CD8-positive, alpha-beta memory T cell (primary cell): ENCODE results near the gene RPS6KA2. TPM values are rescaled to one million over a fixed set of nuclear protein-coding genes. Genes with fewer than 3 reads are reported as not detected.

Experiments used
- CTCF ChIA-PET: fragments of 350-600 bp; sonication (Branson Sonifier 250); formaldehyde crosslinking; loops from one replicate; lab custom pipeline; 2021; ENCODE audit warnings: antibody characterized with exemption; lab: Charles Lee
- POLR2A ChIA-PET: fragments of 350-600 bp; sonication (Branson Sonifier 250); formaldehyde crosslinking; loops from one replicate; lab custom pipeline; 2021; ENCODE audit warnings: antibody characterized with exemption; lab: Charles Lee
- DNase-seq, 5 donors: peaks; one replicate each; pipeline versions ENCODE4 v3.0.0 to v3.0.0-alpha.2; 2020 to 2022; ENCODE audit warnings: mixed read lengths in 1 of 5
- H3K27ac ChIP-seq: one replicate; pipeline ENCODE4 v1.7.0; 2013; ENCODE audit warnings: low read depth, mild to moderate bottlenecking, low read length, moderate library complexity
- H3K27me3 ChIP-seq: 2 replicates; pipeline ENCODE4 v1.7.0; 2013; ENCODE audit warnings: low read length, mild to moderate bottlenecking; ENCODE audit not compliant: insufficient read depth, poor library complexity, severe bottlenecking
- H3K36me3 ChIP-seq: 2 replicates; pipeline ENCODE4 v1.7.0; 2013; ENCODE audit warnings: mild to moderate bottlenecking, low read length, moderate library complexity; ENCODE audit not compliant: insufficient read depth
- H3K4me1 ChIP-seq: 2 replicates; pipeline ENCODE4 v1.7.0; 2013; ENCODE audit warnings: mild to moderate bottlenecking, low read length, moderate library complexity; ENCODE audit not compliant: insufficient read depth
- H3K4me3 ChIP-seq: 2 replicates; pipeline ENCODE4 v1.7.0; 2013; ENCODE audit warnings: mild to moderate bottlenecking, low read length
- H3K9me3 ChIP-seq: 2 replicates; pipeline ENCODE4 v1.7.0; 2013; ENCODE audit warnings: mild to moderate bottlenecking, low read length
- H3K27ac Mint-ChIP-seq, 8 donors: one replicate each; pipeline ENCODE4 v1.8.0; 2020 to 2021; ENCODE audit warnings: mixed read lengths in 8 of 8, mild to moderate bottlenecking in 6 of 8, inconsistent platforms in 3 of 8, moderate library complexity in 3 of 8
- H3K27me3 Mint-ChIP-seq, 2 donors: one replicate each; pipeline ENCODE4 v1.8.0; 2020 to 2021; ENCODE audit warnings: mixed read lengths in 2 of 2, mild to moderate bottlenecking in 1 of 2, moderate library complexity in 1 of 2
- H3K36me3 Mint-ChIP-seq, 3 donors: one replicate each; pipeline ENCODE4 v1.8.0; 2020 to 2021; ENCODE audit warnings: mixed read lengths in 3 of 3, inconsistent platforms in 1 of 3, mild to moderate bottlenecking in 1 of 3
- H3K4me1 Mint-ChIP-seq, 3 donors: one replicate each; pipeline ENCODE4 v1.8.0; 2020 to 2021; ENCODE audit warnings: mixed read lengths in 3 of 3, inconsistent platforms in 1 of 3, mild to moderate bottlenecking in 1 of 3
- H3K4me3 Mint-ChIP-seq, 7 donors: one replicate each; pipeline ENCODE4 v1.8.0; 2020 to 2021; ENCODE audit warnings: mixed read lengths in 7 of 7, mild to moderate bottlenecking in 6 of 7, moderate library complexity in 4 of 7, inconsistent platforms in 2 of 7
- H3K9me3 Mint-ChIP-seq, 5 donors: one replicate each; pipeline ENCODE4 v1.8.0; 2020 to 2022; ENCODE audit warnings: mixed read lengths in 5 of 5, mild to moderate bottlenecking in 3 of 5, moderate library complexity in 2 of 5, inconsistent platforms in 1 of 5
- polyA plus RNA-seq: library from polyadenylated mRNA; unstranded; fragments of 300-500 nt; fragmentation: Illumina TruSeq; gene quantifications from one replicate; pipeline ENCODE4 v1.2.3, GENCODE V29; 2021
- total RNA-seq, 2 experiments: library from RNA; stranded (reverse); gene quantifications; one replicate each; pipeline ENCODE4 v1.2.3, GENCODE V29; 2021

RPS6KA2 gene
- total and polyA plus RNA-seq, 3 experiments from 2014 or later, result 3.6 to 4.7 (median 4.6) TPM

DNA sequence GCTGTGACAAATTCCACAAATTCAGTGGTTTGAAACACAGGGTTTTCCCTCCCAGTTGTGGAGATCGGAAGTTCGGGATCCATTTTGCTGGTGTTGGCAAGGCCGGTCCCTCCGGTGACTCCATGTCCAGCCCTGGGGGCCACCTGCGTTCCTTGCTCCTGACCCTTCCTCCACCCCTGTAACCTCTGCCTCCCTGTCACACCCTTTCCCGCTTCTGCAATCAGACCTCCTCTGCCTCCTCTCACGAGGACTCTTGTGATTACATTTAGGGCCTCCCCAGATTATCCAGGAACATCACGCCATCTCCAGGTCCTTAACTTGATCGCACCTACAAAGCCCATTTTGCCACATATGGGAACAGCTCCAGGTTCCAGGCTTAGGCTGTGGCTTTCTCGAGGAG is 12.5 kb downstream of the RPS6KA2 start:
- no peaks in the 10 kb centered on the region for H3K4me1 Mint-ChIP-seq
- peaks cover 4% of the 10 kb centered on the region for H3K27me3 ChIP-seq
- H3K27ac ChIP-seq, result no peak overlapping the region
- no peak overlapping the region for H3K4me3 Mint-ChIP-seq
- no peaks in the 10 kb centered on the region for H3K9me3 ChIP-seq
- no peaks in the 10 kb centered on the region for H3K36me3 ChIP-seq
- H3K4me1 ChIP-seq, result no peaks in the 10 kb centered on the region
- peaks cover 0 to 2% of the 10 kb centered on the region in 2 donors for H3K27me3 Mint-ChIP-seq
- H3K4me3 ChIP-seq, result no peak overlapping the region
- H3K36me3 Mint-ChIP-seq, result peaks cover 0 to 1% (median 0%) of the 10 kb centered on the region in 3 donors
- H3K27ac Mint-ChIP-seq, result no peak overlapping the region
- ChIA-PET CTCF (no interaction called here), POLR2A (no interaction called here)
- no peak for DNase-seq
- peaks cover 0 to 1% (median 0%) of the 10 kb centered on the region in 5 donors for H3K9me3 Mint-ChIP-seq

DNA sequence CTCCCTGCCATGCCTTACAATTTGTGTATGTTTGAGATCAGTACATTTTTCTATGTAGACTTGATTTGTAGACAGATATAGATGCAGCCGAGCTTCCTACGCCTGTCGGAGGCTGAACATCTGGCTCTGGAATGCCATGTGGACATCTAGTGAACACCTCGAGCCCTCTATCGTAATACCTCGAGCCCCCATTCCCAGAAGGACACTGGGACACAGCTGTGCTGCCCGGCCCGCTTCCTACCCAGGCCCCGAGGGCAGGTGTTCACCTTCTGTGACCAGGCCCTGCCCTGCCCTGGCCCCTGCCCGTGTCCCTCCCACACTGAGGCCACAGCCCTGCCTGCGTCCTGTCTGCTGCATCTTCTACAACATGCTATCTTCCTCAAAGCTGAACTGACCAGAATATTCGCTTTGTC is 12.9 kb downstream of the RPS6KA2 start:
- Histone ChIP-seq H3K27me3 (peaks cover 4% of the 10 kb centered on the region), H3K4me1 (no peaks in the 10 kb centered on the region), H3K9me3 (no peaks in the 10 kb centered on the region), H3K4me3 (no peak overlapping the region), H3K27ac (no peak overlapping the region), H3K36me3 (no peaks in the 10 kb centered on the region)
- CTCF ChIA-PET, result no interaction called here
- DNase-seq, result no peak
- Mint-ChIP-seq H3K9me3 (peaks cover 0 to 1% (median 0%) of the 10 kb centered on the region in 5 donors), H3K4me1 (no peaks in the 10 kb centered on the region), H3K27ac (peak overlapping the region in 1 of 8 donors; percentile 15), H3K27me3 (peaks cover 0 to 2% of the 10 kb centered on the region in 2 donors), H3K4me3 (no peak overlapping the region), H3K36me3 (peaks cover 0 to 1% (median 0%) of the 10 kb centered on the region in 3 donors)
- POLR2A ChIA-PET, result no interaction called here

DNA sequence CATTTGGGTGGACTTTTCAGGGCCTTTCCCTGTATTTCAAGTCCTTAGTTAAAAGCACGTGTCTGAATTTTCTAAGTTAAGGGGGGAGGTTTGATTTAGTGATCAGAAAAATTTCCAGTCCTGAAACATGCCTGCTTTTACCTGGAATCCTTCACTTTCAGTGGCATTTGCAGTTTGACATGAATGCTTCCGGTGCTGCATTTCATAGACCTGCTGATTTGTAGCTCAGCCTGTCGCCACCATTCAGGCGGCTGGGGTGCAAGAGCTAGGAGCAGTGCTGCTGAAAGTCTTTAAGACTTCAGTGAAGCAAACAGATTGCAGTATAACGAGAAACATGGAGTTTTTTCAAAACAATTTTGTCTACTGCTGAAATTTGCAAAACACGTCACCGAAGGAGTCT is 14.0 kb downstream of the RPS6KA2 start:
- no peak for DNase-seq
- H3K27me3 Mint-ChIP-seq, result peaks cover 0 to 2% of the 10 kb centered on the region in 2 donors

DNA sequence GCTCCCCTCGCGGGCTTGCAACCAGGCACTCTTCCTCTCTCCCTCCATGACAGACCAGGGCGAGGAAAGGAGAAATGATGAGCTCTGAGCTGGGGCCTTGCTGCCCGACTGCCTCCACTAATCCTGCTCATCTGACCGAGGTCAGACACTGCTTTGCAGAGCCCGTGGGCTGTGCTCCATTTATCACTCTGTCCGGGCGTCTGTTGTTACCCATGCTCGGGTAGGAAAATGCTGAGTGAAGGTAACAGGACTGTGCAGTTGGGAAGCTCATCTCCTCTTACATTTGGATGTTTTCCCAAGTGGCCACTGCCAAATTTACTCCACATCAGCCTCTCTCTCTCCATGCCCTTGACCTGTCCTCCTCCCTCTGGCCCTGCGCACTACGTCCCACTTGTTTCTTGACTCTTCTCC is 14.6 kb downstream of the RPS6KA2 start:
- H3K4me3 ChIP-seq, result no peak overlapping the region
- CTCF ChIA-PET, result interaction anchor here (1.5 kb wide), 1 partner anchor 28 kb away, joined by 3 read pairs; no protein-coding TSS in a partner anchor

More for the DNA sequence above, 14.0 kb downstream of the RPS6KA2 start:
- Mint-ChIP-seq H3K36me3 (peaks cover 0 to 1% (median 0%) of the 10 kb centered on the region in 3 donors), H3K4me3 (no peak overlapping the region), H3K27ac (peak overlapping the region in 1 of 8 donors; percentile 21), H3K9me3 (no peaks in the 10 kb centered on the region), H3K4me1 (no peaks in the 10 kb centered on the region)
- H3K27ac ChIP-seq, result no peak overlapping the region
- POLR2A ChIA-PET, result no interaction called here
- no peaks in the 10 kb centered on the region for H3K4me1 ChIP-seq
- H3K36me3 ChIP-seq, result no peaks in the 10 kb centered on the region
- no peak overlapping the region for H3K4me3 ChIP-seq
- peaks cover 4% of the 10 kb centered on the region for H3K27me3 ChIP-seq
- H3K9me3 ChIP-seq, result no peaks in the 10 kb centered on the region
- CTCF ChIA-PET, result interaction anchor here (1.5 kb wide), 1 partner anchor 29 kb away, joined by 3 read pairs; no protein-coding TSS in a partner anchor

DNA sequence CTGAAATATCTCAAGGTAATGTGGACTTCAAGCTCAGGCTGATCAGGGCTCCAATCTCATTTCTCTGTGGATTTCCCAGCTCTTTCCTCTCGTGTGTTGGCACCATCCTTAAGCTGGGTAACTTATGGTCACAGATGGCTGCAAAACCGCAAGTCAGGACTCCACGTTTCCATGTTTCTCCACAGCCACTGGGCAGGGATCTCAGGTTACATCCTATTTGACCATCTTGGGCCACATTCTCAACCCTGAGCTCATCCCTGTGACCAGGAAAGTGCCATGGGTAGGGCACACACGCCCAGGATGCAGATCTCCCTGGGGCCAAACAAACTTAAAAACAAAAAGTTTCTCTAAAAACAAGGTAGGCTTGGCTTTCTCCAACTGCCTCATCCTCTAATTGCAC is 15.4 kb downstream of the RPS6KA2 start:
- no peak overlapping the region for H3K4me3 ChIP-seq
- H3K27me3 ChIP-seq, result peaks cover 4% of the 10 kb centered on the region
- Mint-ChIP-seq H3K4me1 (no peaks in the 10 kb centered on the region), H3K27me3 (peaks cover 0 to 2% of the 10 kb centered on the region in 2 donors), H3K36me3 (no peaks in the 10 kb centered on the region), H3K27ac (peak overlapping the region in 1 of 8 donors; percentile 58), H3K9me3 (no peaks in the 10 kb centered on the region), H3K4me3 (no peak overlapping the region)
- H3K9me3 ChIP-seq, result no peaks in the 10 kb centered on the region
- no peaks in the 10 kb centered on the region for H3K4me1 ChIP-seq
- CTCF ChIA-PET, result no interaction called here
- no peak overlapping the region for H3K27ac ChIP-seq
- POLR2A ChIA-PET, result no interaction called here
- no peak for DNase-seq
- no peaks in the 10 kb centered on the region for H3K36me3 ChIP-seq

More for the DNA sequence above, 14.6 kb downstream of the RPS6KA2 start:
- DNase-seq, result no peak
- Histone ChIP-seq H3K4me1 (no peaks in the 10 kb centered on the region), H3K36me3 (no peaks in the 10 kb centered on the region), H3K9me3 (no peaks in the 10 kb centered on the region), H3K27me3 (peaks cover 4% of the 10 kb centered on the region), H3K27ac (no peak overlapping the region)
- no peaks in the 10 kb centered on the region for H3K36me3 Mint-ChIP-seq
- H3K27me3 Mint-ChIP-seq, result peaks cover 0 to 2% of the 10 kb centered on the region in 2 donors
- H3K4me1 Mint-ChIP-seq, result no peaks in the 10 kb centered on the region
- H3K9me3 Mint-ChIP-seq, result no peaks in the 10 kb centered on the region
- POLR2A ChIA-PET, result no interaction called here
- no peak overlapping the region for H3K27ac Mint-ChIP-seq
- no peak overlapping the region for H3K4me3 Mint-ChIP-seq

DNA sequence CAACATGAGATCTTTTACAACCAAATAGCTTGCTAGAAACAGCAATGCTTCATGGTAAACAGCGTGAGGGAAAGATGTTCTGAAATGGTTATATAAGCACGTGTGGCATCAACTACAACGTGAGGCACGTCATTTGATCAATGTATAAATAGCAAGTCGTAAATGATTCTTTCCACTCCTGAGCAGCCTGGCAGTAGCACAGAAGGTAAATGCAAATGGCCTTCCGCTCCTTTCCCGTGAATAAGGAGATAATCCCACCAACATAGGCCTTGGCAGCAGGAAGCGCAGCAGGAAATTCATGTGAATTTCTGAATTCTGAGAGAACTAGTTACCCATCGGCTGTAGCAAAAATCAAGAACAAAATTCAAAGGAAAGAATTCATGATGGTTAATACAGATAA is 17.0 kb downstream of the RPS6KA2 start:
- ChIA-PET POLR2A (no interaction called here), CTCF (no interaction called here)
- H3K9me3 ChIP-seq, result no peaks in the 10 kb centered on the region
- Mint-ChIP-seq H3K4me3 (no peak overlapping the region), H3K27ac (no peak overlapping the region), H3K9me3 (no peaks in the 10 kb centered on the region), H3K4me1 (no peaks in the 10 kb centered on the region), H3K27me3 (peaks cover 0 to 2% of the 10 kb centered on the region in 2 donors), H3K36me3 (no peaks in the 10 kb centered on the region)
- no peak overlapping the region for H3K27ac ChIP-seq
- H3K4me1 ChIP-seq, result no peaks in the 10 kb centered on the region
- no peak for DNase-seq
- no peaks in the 10 kb centered on the region for H3K36me3 ChIP-seq
- H3K4me3 ChIP-seq, result no peak overlapping the region
- H3K27me3 ChIP-seq, result peaks cover 4% of the 10 kb centered on the region

DNA sequence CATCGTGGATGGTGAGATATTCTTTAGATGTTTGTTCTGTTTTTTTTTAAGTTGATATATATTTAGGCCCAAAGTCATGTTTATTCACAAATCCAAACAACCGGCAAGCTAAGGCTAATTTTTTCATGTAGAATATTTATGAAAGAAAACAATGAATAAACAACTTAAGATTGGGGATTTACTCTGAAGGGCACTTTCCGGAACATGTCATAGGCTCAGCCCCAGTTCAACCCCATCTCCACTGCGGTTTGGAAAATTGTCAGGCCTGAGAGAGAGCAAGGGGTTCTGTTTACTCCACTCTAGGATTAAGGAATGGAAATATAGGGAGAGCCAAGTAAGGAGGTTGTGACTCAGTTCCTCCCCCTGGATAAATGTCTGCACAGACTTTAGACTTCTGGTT is 18.3 kb downstream of the RPS6KA2 start:
- CTCF ChIA-PET, result no interaction called here
- no peaks in the 10 kb centered on the region for H3K9me3 Mint-ChIP-seq
- POLR2A ChIA-PET, result no interaction called here

DNA sequence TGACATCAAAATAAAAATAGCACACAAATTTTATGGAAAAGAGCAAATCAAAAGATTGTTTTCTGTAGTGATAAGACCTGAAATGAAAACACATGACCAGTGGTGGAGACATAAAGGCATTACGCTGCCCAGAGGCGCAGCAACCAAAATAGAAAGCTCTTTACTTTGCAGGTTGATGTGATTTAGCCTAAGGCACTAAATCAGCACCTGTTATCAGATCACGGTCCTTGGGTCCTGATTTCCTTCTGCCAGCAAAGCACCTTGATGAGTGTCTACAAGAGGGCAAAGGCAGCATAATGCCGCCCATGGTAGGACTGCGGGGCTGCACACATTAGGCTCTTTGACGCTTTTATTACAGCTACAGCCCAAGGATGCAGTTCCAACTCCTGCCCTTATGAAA is 21.3 kb downstream of the RPS6KA2 start:
- H3K4me1 Mint-ChIP-seq, result no peaks in the 10 kb centered on the region
- peaks cover 5 to 13% of the 10 kb centered on the region in 2 donors for H3K27me3 Mint-ChIP-seq
- Histone ChIP-seq H3K27ac (no peak overlapping the region), H3K36me3 (no peaks in the 10 kb centered on the region), H3K4me1 (no peaks in the 10 kb centered on the region), H3K27me3 (no peaks in the 10 kb centered on the region), H3K4me3 (no peak overlapping the region), H3K9me3 (no peaks in the 10 kb centered on the region)
- no peak overlapping the region for H3K27ac Mint-ChIP-seq
- POLR2A ChIA-PET, result no interaction called here
- no peak overlapping the region for H3K4me3 Mint-ChIP-seq
- no peak for DNase-seq
- CTCF ChIA-PET, result no interaction called here
- no peaks in the 10 kb centered on the region for H3K9me3 Mint-ChIP-seq
- H3K36me3 Mint-ChIP-seq, result no peaks in the 10 kb centered on the region

More for the DNA sequence above, 18.3 kb downstream of the RPS6KA2 start:
- Mint-ChIP-seq H3K4me3 (no peak overlapping the region), H3K36me3 (no peaks in the 10 kb centered on the region), H3K27ac (peak overlapping the region in 1 of 8 donors; percentile 42), H3K27me3 (peaks cover under 1 to 4% of the 10 kb centered on the region in 2 donors), H3K4me1 (no peaks in the 10 kb centered on the region)
- no peaks in the 10 kb centered on the region for H3K27me3 ChIP-seq
- H3K9me3 ChIP-seq, result no peaks in the 10 kb centered on the region
- H3K4me1 ChIP-seq, result no peaks in the 10 kb centered on the region
- no peak overlapping the region for H3K4me3 ChIP-seq
- H3K36me3 ChIP-seq, result no peaks in the 10 kb centered on the region
- no peak overlapping the region for H3K27ac ChIP-seq
- DNase-seq, result no peak
